GM08714 (cell line): Measurements from ENCODE around the gene POMGNT2.

Source experiments
- H3K4me3 ChIP-seq: fragments of 200-500 bp; sonication (Bioruptor generic); 2 replicates; pipeline ENCODE4 v1.5.1; 2014; ENCODE audit warnings: mild to moderate bottlenecking, low read length, inconsistent platforms
- ZNF274 ChIP-seq: IDR thresholded peaks from 2 replicates; pipeline ENCODE4 v1.6.1; 2012; ENCODE audit warnings: mild to moderate bottlenecking, low read depth, low read length

The POMGNT2 gene

GRCh38 chr3:43105596-43106292 lies at the start of gene POMGNT2:
Gene POMGNT2 (minus strand): TSS chr3:43106079. CDS start chr3:43081431, 24,648 bp downstream.
- TF ChIP-seq ZNF274, result no peak
- H3K4me3 ChIP-seq, result peak within 1 kb of the TSS; percentile 64; the same call in 1 of the 2 replicates

- no peak overlapping the region for H3K4me3 ChIP-seq
- no peak for TF ChIP-seq ZNF274
Measured at GRCh38 chr3:43154980-43155379, 49.1 kb upstream of the POMGNT2 start.

- H3K4me3 ChIP-seq, result no peak overlapping the region
- TF ChIP-seq ZNF274, result no peak
Measured at GRCh38 chr3:43153216-43154083, 47.6 kb upstream of the POMGNT2 start.

- TF ChIP-seq ZNF274, result no peak
Measured at GRCh38 chr3:43152649-43153048, 46.8 kb upstream of the POMGNT2 start.

GRCh38 chr3:43148033-43148432 lies 42.2 kb upstream of the POMGNT2 start:
- no peak overlapping the region for H3K4me3 ChIP-seq
- TF ChIP-seq ZNF274, result no peak

More at GRCh38 chr3:43152649-43153048, 46.8 kb upstream of the POMGNT2 start:
- H3K4me3 ChIP-seq, result no peak overlapping the region

GRCh38 chr3:43146599-43146998 lies 40.7 kb upstream of the POMGNT2 start:
- no peak overlapping the region for H3K4me3 ChIP-seq
- no peak for TF ChIP-seq ZNF274

- no peak overlapping the region for H3K4me3 ChIP-seq
- no peak for TF ChIP-seq ZNF274
Measured at GRCh38 chr3:43144761-43145490, 39.0 kb upstream of the POMGNT2 start.

GRCh38 chr3:43142472-43142871 lies 36.6 kb upstream of the POMGNT2 start:
- H3K4me3 ChIP-seq, result no peak overlapping the region
- TF ChIP-seq ZNF274, result no peak

- no peak overlapping the region for H3K4me3 ChIP-seq
- no peak for TF ChIP-seq ZNF274
Measured at GRCh38 chr3:43138488-43139231, 32.8 kb upstream of the POMGNT2 start.

GRCh38 chr3:43132870-43133636 lies 27.2 kb upstream of the POMGNT2 start:
- no peak for TF ChIP-seq ZNF274
- no peak overlapping the region for H3K4me3 ChIP-seq

GRCh38 chr3:43132193-43132592 lies 26.3 kb upstream of the POMGNT2 start:
- H3K4me3 ChIP-seq, result no peak overlapping the region
- TF ChIP-seq ZNF274, result no peak

GRCh38 chr3:43128464-43128863 lies 22.6 kb upstream of the POMGNT2 start:
- H3K4me3 ChIP-seq, result no peak overlapping the region
- TF ChIP-seq ZNF274, result no peak

GRCh38 chr3:43126536-43126935 lies 20.7 kb upstream of the POMGNT2 start:
- H3K4me3 ChIP-seq, result no peak overlapping the region
- no peak for TF ChIP-seq ZNF274
